Heart left ventricle (tissue), 13 donors: ENCODE measurements around the gene HSFX3.

Source experiments
- POLR2A ChIP-seq, 2 donors: fragments of 450-650 bp; IDR thresholded peaks; one replicate each; pipeline ENCODE4 v1.6.1; 2017; ENCODE audit warnings: antibody characterized with exemption in 2 of 2, mild to moderate bottlenecking in 2 of 2, moderate library complexity in 2 of 2
- TF ChIP-seq, protein P1 (sequence below), 12 donors: fragments of 200-600 bp; sonication (generic) in 4 of 12; IDR thresholded peaks; one replicate each; pipeline versions ENCODE4 v1.5.0 to v1.8.0; 2018 to 2022; ENCODE audit warnings: antibody characterized with exemption in 12 of 12, mild to moderate bottlenecking in 5 of 12
- donor health status: ischemic (EF 13 %, LVEDD 7.1; RV severe dilation, severe dysfunction).
- donor health status: DM: no; HTN: yes; CAD: no.
- donor health status: DM: no; HTN: no; CAD: no.
- donor health status: ischemic (EF 25% LVEDD 6.9; RV normal size, moderate dysfunction).
- donor health status: ischemic (EF 25% LVEDD 5.7; RV mildly dilated, moderate dysfunction).
- donor health status: ischemic (EF 35%, LVEDD 5.7; RV mildly dilated, moderate dysfunction).
- donor health status: nonischemic (EF 11% LVEDD 7.7; RV severe dilation, severe dysfunction).
- donor health status: DM: yes; HTN: yes; CAD: no.
- donor health status: PGD.
- donor health status: ischemic (EF 29% LVEDD 5.4; RV normal size, mild dysfunction).
- donor health status: nonischemic (EF 23%, LVEDD 6.1; RV moderate dilation, normal function).

DNA sequence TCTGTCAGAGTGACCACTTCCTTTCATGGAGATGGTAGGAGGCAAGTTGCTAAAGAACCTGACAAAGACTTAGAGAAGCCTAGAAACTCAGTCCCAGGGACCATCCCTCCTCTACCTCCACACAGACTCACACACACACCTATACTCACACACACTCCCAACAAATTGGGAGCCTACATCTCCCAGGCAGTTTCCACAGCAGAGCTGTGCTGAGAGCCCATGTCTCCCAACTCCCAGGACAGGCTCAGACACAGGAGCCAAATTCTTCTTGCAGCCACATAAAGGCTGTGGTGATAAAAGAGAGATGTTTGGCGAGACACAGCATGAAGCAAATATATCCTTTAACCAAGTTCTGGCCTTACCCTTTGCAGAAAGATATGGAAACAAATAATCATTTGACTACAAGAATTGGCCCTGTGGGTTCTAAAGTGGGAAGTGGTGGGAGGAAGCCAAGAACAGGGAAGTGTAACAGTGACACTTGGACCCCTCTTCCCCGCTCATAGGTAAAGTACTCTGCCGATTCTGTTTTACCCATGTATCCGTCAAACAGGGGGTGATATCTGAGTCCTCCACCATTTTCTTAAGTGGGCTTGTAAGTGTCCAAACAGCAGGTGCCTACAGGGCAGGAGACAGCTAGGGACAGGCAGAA is 33.6 kb downstream of the HSFX3 start:
- TF ChIP-seq POLR2A (IDR thresholded peaks at IDR 0.05), result no peak
- TF ChIP-seq, protein P1, sequence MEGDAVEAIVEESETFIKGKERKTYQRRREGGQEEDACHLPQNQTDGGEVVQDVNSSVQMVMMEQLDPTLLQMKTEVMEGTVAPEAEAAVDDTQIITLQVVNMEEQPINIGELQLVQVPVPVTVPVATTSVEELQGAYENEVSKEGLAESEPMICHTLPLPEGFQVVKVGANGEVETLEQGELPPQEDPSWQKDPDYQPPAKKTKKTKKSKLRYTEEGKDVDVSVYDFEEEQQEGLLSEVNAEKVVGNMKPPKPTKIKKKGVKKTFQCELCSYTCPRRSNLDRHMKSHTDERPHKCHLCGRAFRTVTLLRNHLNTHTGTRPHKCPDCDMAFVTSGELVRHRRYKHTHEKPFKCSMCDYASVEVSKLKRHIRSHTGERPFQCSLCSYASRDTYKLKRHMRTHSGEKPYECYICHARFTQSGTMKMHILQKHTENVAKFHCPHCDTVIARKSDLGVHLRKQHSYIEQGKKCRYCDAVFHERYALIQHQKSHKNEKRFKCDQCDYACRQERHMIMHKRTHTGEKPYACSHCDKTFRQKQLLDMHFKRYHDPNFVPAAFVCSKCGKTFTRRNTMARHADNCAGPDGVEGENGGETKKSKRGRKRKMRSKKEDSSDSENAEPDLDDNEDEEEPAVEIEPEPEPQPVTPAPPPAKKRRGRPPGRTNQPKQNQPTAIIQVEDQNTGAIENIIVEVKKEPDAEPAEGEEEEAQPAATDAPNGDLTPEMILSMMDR (IDR thresholded peaks at IDR 0.05), result no peak
